GM18517 (cell line): ENCODE measurements around the gene STPG3.

ENCODE experiments used
- ATAC-seq: cut with Tn5 transposase; IDR thresholded peaks from one replicate; pipeline ENCODE4 v1.9.1; 2021; ENCODE audit warnings: mild to moderate bottlenecking, moderate library complexity; ENCODE audit not compliant: unreplicated experiment

Gene STPG3

DNA sequence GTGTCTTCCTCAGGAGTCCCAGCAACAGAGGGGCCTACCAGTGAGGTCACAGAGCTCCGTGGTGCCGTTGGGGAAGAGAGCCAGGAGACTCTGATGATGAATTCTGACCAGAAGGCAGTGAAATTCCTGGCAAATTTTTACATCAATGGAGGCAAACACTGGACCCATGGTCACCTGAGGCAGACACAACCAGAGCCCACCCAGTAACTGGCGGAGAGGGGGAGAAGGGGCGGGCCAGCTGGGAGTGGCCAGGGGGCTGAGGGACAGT lies at the start of gene STPG3:
STPG3 (plus strand) TSS at position 93 of the 268 bp plus-strand sequence; CDS start at position 94, 1 bp downstream.
- ATAC-seq: no peak

DNA sequence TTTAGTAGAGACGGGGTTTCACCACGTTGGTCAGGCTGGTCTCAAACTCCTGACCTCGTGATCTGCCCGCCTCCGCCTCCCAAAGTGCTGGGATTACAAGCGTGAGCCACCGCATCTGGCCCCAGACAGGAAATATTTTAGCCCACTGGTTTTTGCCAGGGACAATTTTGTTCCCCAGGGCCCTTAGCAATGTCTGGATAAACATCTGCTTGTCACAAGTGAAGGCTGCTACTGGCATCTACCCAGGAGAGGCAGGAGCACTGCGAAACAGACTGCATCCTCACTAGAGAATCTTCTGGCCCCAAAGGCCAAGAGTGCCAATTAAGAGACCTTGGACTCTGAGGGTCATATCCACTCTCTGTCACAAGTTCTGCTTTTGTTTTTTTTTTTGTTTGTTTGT lies 48.1 kb upstream of the STPG3 start:
- no peak for ATAC-seq

DNA sequence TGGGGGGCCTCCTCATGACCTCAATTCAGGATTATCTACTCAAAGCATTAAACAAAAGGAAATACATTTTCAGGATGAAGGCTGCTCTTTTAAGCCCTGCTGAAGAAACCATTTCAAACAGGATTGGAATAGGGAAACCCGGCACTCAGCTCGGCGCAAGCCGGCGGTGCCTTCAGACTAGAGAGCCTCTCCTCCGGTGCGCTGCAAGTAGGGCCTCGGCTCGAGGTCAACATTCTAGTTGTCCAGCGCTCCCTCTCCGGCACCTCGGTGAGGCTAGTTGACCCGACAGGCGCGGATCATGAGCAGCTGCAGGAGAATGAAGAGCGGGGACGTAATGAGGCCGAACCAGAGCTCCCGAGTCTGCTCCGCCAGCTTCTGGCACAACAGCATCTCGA lies 46.4 kb upstream of the STPG3 start:
- no peak for ATAC-seq

DNA sequence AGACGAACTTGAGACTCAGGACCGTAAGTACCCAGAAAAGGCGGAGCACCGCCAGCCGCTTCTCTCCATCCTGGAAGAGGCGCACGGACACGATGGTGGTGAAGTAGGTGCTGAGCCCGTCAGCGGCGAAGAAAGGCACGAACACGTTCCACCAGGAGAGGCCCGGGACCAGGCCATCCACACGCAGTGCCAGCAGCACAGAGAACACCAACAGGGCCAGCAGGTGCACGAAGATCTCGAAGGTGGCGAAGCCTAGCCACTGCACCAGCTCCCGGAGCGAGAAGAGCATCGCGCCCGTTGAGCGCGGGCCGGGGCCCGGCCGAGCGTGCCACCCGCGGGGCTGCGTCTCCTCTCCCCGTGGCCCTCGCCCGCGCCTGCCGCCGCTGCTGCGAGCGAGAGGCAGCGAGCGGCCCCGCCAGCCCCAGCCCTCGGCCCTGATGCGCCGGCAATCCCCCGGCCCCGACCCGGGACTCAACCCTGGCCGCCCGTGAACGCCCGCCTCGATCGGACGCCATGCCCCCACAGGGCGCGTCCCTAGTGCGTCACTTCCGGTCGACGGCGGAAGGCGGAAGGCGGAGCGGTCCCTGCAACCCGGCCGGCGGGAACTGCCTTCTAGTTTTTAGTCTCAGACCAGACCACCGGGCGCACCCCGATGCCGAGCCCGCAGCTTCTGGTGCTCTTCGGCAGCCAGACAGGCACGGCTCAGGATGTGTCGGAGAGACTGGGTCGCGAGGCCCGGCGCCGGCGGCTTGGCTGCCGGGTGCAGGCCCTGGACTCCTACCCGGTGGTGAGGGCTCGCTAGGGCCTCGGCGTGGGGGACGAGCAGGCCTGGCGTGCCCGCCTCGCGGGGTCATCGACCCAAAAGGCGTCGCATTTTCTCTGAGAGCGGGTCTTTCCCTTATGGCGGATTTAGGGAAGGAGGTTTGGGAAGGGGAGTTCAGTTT lies 45.7 kb upstream of the STPG3 start, which contains the start of the genes NDOR1 and TMEM203:
NDOR1 (plus strand) TSS at position 575 of the 944 bp plus-strand sequence; CDS start at position 653, 78 bp downstream.
TMEM203 (minus strand) TSS at position 523 of the 944 bp plus-strand sequence; CDS start at position 289, 234 bp downstream.
- ATAC-seq: no peak

DNA sequence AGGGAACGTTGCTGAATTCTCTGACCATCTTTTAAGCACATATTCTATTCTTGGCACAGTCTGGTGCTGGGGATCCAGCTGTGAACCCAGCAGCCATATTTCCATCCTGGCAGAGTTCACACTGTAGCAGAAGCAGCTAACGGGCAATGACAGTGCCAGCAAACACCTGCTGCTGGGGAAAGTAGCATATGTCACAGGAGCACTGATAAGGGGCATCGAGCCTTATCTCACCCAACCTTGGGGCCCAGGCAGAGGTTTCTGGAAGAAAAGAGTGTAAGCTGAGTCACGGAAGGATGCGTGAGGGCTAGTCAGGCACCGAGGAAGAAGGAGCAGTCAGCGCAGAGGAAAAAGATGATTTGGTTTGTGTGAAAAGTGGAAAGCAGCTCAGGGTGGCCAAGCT lies 44.5 kb upstream of the STPG3 start:
- ATAC-seq: no peak

DNA sequence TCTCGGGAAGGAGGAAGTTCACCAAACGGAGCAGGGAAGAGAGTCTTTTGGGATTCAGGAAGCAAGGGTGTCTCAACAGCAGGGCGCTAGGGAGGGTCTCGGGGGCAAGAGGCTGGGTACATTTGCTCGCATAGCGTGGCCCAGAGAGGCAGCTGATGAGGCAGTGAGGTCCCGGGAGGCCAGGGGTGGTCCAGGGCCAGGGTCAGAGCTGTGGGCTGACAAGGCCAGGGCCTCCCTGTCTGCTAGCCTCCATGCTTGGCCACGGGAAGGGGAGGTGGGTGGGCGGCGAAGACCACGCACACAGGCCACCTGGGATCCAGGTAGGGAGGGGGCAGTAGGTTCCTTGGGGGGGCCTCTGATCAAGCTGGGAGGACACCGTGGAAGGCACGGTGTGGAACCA lies 39.6 kb upstream of the STPG3 start:
- ATAC-seq: no peak

DNA sequence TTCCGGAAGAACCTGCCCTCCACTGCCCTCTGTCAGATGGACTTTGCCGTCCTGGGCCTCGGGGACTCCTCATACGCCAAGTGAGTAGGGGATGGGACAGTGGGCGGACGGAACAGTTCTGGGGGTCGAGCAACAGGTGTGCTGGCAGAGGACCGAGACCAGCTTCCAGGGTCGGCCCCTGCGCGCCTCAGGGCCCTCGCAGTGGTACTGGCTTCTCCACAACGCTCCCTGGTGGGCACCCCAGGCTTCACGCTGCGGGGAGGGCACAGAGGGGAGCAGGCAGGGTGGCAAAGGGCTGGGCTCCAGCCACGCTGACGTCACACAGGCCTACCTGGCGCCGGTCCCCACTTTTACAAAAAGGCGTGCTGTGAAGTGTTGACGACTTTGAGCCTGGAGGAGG lies 38.6 kb upstream of the STPG3 start:
- ATAC-seq: no peak

DNA sequence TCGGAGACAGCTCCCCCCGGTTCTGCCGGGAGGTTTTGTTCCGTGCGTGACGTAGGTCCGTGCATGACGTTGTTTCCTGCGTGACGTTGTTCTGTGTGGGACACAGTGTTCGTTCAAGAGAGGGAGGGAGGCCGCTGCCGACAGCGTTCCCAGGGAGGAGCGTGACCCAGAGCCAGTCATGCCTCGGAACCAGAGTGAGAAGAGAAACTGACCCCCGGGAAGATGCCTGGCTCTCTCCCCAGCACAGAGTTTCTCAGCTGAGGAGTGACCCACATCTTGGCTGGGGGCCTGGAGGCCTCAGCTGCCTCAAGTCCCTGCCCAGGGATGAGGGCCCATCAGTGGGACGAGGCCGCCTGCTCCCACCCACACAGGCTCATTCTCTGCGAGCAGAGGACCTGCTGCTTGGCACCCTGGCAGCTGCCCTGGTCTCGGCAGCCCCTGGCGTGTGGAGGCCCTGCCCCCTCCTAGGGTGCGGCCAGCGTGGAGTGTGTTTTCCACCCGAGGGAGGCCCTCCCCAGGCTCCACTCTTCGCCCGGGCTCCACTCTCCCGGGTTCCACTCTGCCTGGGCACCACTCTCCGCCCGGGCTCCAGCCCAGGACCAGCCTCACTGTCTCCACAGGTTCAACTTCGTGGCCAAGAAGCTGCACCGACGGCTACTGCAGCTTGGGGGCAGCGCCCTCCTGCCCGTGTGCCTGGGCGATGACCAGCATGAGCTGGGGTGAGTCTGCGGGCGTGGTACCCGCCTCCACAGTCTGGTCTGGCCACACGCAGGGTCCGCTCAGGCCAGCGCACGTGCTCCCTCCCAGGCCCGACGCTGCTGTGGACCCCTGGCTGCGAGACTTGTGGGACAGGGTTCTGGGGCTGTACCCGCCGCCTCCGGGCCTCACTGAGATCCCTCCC lies 37.7 kb upstream of the STPG3 start:
- ATAC-seq: no peak

DNA sequence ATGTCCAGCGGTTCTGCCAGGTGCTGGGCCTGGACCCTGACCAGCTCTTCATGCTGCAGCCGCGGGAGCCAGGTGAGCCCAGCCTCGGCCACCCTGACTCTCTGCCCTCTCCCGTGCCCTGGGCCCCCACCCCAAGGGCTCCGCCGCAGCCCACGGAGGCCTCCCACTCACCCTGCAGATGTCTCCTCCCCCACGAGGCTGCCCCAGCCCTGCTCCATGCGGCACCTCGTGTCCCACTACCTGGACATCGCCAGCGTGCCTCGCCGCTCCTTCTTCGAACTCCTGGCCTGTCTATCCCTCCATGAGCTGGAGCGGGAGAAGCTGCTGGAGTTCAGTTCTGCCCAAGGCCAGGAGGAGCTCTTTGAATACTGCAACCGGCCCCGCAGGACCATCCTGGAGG lies 36.5 kb upstream of the STPG3 start:
- ATAC-seq: no peak

DNA sequence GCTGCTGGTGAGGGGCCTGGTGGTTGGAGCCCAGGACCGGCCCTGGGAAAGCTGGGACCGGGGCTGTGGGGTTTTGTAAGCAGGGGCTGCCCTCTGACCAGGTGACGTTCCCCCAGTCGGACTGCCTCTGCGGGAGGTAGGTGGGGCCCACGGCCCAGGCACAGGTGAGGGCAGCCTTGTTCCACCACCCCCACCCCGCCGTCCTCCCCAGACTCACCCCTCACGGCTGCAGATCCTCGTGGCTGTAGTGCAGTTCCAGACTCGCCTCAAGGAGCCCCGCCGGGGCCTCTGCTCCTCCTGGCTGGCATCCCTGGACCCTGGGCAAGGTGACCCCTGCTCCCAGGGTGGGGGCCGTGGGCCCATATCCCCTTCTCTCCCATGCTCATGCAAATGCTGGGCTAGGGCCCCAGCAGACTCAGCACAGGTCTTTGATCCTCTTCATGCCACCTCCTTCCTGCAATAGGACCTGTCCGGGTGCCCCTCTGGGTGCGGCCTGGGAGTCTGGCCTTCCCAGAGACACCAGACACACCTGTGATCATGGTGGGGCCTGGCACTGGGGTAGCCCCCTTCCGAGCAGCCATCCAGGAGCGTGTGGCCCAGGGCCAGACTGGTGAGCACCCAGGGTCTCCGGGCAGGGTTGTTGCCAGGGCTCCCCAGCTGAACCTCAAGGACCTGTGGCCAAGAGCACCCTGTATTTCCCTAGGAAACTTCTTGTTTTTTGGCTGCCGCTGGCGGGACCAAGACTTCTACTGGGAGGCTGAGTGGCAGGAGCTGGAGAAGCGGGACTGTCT lies 35.7 kb upstream of the STPG3 start:
- ATAC-seq: no peak

DNA sequence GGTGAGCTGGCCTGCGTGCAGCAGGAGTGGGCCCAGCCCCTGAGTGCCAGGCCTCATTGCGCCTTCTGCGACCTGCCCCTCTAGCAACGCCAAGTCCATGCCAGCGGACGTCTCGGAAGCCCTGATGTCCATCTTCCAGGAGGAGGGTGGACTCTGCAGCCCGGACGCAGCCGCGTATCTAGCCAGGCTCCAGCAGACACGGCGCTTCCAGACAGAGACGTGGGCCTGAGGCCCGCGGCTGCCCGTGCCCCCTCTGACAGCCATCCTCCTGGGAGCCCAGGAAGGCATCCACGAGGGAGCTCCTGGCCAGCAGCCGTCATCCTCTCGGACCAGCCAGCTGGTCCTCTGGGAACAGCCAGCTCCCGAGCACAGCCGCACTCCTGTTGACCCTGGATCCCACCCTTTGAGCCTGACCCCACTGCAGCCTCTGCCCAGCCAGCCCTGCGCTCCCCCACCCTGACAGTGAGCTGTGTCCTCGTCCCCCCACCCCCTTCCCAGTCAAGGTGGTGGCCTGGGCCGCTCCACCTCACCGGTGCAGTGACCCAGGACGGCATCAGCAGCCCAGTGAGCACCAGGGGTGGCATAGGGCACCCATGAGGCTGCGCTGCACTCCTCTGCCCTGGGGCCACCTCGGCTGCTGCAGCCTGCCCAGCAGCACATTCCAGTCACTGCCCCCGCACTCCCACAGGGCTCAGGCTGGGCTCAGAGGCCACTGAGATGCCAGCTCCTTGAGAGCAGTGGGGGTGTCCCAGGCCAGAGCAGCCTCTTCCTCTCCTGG lies 34.7 kb upstream of the STPG3 start:
- no peak for ATAC-seq

DNA sequence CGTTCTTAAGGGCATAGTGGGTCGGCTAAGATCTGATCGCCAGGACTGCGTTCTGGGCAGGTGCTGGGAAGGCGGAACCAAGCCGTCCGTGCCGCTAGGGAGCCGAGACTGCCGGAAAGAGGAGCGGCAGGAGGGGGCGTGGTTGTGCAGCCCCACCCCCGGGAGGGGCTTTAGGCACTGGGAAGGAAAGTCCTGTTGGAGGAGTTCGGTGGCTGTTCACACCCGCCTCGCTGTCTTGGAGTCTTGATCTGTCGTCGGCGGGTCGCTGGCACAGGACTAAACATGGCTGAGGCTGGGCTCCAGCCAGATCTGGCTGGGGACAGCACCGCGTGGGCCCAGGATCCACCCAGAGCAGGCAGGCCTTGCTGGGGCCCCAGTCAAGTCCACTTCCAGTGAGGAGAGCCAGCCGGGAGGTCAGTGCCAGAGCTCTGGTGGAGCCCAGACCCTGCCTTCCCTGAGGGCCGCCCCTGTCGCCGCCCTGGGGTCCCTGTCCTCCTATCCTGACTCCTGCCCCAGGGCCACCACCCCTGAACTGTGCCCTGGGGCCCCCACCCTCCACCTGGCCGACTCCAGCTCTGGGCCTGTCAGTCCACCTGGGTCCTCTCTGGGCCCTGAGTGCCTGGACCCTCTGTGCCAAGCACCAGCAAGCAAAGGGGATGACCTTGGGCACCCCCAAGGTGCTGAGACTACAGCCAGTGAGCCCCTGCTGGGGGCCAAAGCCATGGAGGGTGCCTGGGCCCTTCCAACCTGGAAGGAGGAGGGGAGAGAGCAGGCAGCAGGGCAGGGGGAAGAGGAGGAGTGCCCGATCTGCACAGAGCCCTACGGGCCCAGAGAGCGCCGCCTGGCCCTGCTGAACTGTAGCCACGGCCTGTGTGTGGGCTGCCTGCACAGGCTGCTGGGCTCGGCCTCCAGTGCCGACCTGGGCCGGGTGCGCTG lies 33.5 kb upstream of the STPG3 start:
- ATAC-seq: no peak

DNA sequence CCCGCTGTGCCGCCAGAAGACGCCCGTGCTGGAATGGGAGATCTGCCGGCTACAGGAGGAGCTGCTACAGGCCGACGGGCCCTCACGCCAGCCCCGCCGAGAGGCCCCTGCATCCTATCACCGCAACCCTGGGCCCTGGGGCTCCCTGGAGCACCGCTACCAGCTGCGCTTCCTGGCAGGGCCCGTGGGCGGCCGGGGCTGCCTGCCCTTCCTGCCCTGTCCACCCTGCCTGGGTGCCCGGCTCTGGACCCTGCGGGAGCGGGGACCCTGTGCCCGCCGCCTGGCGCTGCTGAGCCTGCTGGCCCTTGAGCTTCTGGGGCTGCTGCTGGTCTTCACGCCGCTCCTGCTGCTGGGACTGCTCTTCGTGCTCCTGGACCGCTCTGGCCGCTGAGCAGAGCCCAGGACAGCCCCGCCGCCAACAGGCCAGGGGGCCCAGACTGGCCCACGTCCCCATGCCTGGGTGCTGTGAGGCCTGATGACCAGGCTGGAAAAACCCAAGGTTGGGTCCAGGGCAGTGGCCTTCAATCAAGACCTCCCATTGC lies 32.8 kb upstream of the STPG3 start:
- no peak for ATAC-seq

DNA sequence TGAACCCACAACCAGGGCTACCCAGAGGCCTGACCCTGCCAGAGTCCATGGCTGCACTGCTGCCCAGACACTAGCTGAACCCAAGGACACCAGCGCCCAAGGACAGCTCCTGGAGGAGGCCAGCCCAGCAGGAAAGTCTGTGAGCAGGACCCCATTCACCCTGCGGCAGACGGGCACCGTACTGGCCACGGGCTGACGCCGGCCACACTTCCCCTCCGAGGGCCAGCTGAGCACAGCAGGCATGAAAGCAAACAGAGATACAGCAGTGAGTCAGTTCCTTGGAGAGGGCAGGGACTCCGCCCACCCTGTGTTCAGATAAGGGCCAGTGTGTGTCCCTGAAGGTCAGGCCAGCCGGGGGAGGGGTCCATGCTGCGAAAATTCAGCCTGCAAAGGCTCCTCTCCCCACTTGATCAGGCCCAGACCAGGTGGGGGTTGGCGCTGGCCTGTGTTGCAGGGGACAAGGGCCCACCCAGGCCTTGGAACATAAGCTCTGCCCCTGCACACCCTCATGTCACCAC lies 32.3 kb upstream of the STPG3 start:
- ATAC-seq: no peak

DNA sequence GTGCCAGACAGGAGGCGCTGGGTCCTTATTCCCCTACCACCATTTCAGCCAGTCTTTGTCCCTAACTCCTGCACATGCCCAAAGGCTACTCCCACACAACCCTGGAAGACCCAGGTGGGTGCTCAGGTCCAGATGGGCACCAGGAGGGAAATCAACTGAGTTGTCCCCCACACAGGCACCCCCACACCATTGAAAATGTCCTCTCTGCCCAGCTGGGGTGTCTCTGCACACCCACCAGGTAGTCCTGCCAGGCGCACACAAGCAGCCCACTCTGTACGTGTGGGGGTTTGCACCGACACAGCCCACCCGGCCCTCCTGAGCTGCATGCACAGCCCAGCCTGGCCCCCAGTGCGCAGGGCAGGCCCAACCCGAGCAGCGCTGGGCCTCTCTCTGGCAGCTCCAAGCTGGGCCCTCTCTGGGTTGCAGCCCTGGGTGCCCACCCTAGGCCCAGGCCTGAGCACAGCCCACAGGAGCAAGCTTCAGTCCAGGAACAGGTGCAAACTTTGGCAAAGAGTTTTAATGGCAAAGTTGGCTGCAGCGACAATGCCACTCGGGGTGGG lies 31.2 kb upstream of the STPG3 start:
- no peak for ATAC-seq

DNA sequence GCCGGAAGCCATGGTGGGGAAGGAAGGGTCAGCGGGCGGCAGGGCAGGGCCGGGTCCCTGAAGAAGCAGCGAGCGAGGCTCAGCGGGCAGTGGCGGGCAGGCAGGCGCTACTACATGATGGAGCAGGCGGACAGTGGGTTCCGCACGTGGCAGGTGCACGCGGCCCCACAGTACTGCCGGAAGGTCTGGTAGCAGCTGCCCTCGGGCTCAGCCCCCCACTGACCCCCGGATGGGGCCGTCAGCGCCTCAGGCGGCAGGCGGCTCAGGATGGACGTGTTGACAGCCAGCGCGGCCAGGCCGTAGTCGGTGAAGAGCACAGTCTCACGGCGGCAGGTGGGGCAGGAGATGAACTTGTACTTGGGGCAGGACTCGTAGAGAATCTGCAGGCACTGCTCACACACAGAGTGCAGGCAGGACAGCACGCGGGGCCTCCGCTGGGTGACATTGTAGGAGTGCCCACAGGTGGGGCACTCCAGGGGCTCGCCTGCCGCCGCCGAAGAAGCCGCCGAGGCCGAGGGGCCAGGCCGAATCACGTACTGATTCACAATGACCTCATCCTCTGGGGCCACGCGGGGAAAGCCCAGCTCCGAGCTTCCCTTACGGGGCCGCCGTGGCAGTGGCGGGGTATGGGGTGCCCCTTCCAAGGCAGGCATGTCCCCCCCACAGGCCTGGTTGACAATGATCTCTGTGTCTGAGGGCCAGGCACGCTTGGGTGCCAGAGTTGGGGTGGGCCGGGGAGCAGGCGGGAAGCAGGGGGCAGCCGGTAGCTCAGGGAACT lies 30.6 kb upstream of the STPG3 start:
- no peak for ATAC-seq

DNA sequence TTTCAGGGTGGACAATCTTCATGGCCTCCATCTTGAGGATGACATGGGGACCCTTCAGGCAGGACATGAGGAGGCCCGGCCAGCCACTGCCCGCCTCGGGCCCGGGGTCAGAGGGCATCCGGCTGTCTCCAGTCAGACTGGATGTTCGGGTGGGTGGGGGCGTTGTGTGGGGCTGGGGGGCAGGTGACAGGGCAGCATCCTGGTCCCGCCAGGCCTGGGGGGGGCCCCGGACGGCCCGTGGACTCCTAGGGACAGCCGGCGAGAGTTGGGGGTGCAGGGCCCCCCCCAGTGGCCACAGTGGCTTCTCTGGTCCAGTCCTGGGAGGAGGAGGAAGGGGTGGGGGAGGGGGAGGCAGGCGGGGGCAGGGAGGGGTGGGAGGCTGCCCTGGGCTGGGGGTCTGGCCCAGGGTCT lies 30.0 kb upstream of the STPG3 start:
- ATAC-seq: no peak
